Measurements from ENCODE around the gene MYBPC1.

GRCh38 chr12:101666052-101666728 is 71.4 kb downstream of the MYBPC1 start:
- no peak for TF ChIP-seq CTCF (IDR thresholded peaks at IDR 0.05)
- TF ChIP-seq POLR2AphosphoS5 (IDR thresholded peaks at IDR 0.05): no peak

All from prostate gland (tissue), 2 donors.